ENCODE measurements around the gene MSANTD1.

DNA sequence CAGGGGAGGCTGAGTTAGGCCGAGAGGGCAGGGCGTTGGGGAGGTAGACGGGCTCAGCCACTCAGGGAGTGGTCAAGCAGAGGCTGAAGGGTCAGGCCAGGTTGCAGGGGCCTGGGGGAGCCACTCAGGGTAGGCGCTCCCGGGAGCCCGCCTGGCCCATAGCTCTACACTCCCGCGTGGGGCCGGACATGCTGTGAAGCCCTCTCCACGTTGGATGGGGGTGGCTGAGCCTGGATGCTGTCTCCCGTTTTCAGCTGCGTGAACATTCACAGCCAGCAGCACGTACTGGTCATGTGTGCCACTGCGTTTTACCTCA is 14.0 kb upstream of the MSANTD1 start:
- TF ChIP-seq, protein P1, sequence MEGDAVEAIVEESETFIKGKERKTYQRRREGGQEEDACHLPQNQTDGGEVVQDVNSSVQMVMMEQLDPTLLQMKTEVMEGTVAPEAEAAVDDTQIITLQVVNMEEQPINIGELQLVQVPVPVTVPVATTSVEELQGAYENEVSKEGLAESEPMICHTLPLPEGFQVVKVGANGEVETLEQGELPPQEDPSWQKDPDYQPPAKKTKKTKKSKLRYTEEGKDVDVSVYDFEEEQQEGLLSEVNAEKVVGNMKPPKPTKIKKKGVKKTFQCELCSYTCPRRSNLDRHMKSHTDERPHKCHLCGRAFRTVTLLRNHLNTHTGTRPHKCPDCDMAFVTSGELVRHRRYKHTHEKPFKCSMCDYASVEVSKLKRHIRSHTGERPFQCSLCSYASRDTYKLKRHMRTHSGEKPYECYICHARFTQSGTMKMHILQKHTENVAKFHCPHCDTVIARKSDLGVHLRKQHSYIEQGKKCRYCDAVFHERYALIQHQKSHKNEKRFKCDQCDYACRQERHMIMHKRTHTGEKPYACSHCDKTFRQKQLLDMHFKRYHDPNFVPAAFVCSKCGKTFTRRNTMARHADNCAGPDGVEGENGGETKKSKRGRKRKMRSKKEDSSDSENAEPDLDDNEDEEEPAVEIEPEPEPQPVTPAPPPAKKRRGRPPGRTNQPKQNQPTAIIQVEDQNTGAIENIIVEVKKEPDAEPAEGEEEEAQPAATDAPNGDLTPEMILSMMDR (IDR thresholded peaks at IDR 0.05; ENCODE audit: insufficient read depth, low read depth, low read length), result no peak
- TF ChIP-seq EZH2 (IDR thresholded peaks at IDR 0.05; ENCODE audit: insufficient read depth, low read length), result no peak
